ENCODE results near the gene IVNS1ABP. TPM values are rescaled to one million over a fixed set of nuclear protein-coding genes. Genes with fewer than 3 reads are reported as not detected.
A peak's percentile ranks its signal among the peaks of the same experiment; 100 is the strongest.
"Not testable (repeated sequence)": the region's sequence is repeated elsewhere in the genome, so short reads cannot be mapped to it uniquely, and the experiment has no call there.

Gene IVNS1ABP
- total RNA-seq, 1 experiment from 2014 or later, result 72.4 TPM

DNA sequence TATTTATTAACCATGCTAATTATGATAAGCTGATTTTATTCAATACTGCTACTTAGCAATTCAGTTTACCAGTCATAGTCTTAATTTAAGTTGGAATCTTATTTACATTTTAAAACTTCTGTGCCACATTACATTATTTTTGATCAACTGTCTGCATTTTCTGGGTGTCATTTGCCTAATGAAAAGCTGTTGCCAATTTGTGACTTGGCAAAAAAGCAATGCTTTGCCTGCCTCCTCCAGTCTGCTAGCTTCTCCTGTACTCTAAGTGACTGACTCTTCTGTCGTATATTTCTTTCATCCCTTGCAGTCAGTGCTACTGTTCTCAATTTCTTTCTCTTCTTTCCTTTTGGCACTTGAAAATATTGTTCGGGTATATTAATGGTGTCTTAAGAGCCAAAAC, 5.6 kb upstream of the IVNS1ABP start:
- Histone ChIP-seq H3K4me3 (ENCODE audit: low read depth, low read length) (no peak overlapping the region), H3K36me3 (ENCODE audit: control insufficient read depth, insufficient read depth, low read length) (no peaks in the 10 kb centered on the region), H3K9me3 (0 out of 2 replicates have a peak, but pooled peaks cover 4% of the 10 kb centered on the region), H3K4me1 (peaks cover 11% of the 10 kb centered on the region; the same call in 1 of the 2 replicates), H3K27me3 (replicated peaks; ENCODE audit: control insufficient read depth, insufficient read depth, low read length) (no peaks in the 10 kb centered on the region)
- Mint-ChIP-seq H3K27ac (ENCODE audit: unreplicated experiment) (no peak overlapping the region), H3K27me3 (ENCODE audit: insufficient read depth, unreplicated experiment) (no peaks in the 10 kb centered on the region), H3K4me3 (ENCODE audit: unreplicated experiment) (no peak overlapping the region), H3K36me3 (ENCODE audit: insufficient read depth, unreplicated experiment) (peaks cover 4% of the 10 kb centered on the region), H3K9me3 (ENCODE audit: unreplicated experiment) (peaks cover 1% of the 10 kb centered on the region), H3K4me1 (ENCODE audit: low read depth, unreplicated experiment) (peaks cover 8% of the 10 kb centered on the region)
- POLR2A ChIA-PET, result no interaction called here
- intact Hi-C loops (cut with micrococcal nuclease; ENCODE audit: unreplicated experiment), result no loop called here
- no peak for DNase-seq
- CTCF ChIA-PET, result no interaction called here
- BruUV-seq (replicated peaks), result no TSS peak
- TF ChIP-seq, protein P1, sequence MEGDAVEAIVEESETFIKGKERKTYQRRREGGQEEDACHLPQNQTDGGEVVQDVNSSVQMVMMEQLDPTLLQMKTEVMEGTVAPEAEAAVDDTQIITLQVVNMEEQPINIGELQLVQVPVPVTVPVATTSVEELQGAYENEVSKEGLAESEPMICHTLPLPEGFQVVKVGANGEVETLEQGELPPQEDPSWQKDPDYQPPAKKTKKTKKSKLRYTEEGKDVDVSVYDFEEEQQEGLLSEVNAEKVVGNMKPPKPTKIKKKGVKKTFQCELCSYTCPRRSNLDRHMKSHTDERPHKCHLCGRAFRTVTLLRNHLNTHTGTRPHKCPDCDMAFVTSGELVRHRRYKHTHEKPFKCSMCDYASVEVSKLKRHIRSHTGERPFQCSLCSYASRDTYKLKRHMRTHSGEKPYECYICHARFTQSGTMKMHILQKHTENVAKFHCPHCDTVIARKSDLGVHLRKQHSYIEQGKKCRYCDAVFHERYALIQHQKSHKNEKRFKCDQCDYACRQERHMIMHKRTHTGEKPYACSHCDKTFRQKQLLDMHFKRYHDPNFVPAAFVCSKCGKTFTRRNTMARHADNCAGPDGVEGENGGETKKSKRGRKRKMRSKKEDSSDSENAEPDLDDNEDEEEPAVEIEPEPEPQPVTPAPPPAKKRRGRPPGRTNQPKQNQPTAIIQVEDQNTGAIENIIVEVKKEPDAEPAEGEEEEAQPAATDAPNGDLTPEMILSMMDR (IDR thresholded peaks at IDR 0.05; ENCODE audit: insufficient read depth in 1 of 2, low read depth in 1 of 2, low read length in 1 of 2, severe bottlenecking in 1 of 2, unreplicated experiment in 1 of 2), result no peak

DNA sequence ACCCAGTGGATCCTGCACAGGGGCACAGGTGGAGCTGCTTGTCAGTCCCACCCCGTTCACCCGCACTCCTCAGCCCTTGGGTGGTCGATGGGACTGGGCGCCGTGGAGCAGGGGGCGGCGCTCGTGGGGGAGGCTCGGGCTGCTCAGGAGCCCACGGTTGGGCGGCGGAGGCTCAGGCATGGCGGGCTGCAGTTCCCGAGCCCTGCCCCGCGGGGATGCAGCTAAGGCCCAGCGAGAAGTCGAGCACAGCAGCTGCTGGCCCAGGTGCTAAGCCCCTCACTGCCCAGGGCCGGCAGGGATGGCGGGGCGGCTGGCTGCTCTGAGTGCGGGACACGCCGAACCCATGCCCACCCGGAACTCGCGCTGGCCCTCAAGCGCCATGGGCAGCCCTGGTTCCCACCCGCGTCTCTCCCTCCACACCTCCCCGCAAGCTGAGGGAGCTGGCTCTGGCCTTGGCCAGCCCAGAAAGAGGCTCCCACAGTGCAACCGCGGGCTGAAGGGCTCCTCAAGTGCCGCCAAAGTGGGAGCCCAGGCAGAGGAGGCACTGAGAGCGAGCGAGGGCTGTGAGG, 4.7 kb upstream of the IVNS1ABP start:
- H3K36me3 Mint-ChIP-seq (ENCODE audit: insufficient read depth, unreplicated experiment), result peaks cover 13% of the 10 kb centered on the region
- H3K27me3 Mint-ChIP-seq (ENCODE audit: insufficient read depth, unreplicated experiment); intact Hi-C loops (cut with micrococcal nuclease; ENCODE audit: unreplicated experiment); H3K4me3 Mint-ChIP-seq (ENCODE audit: unreplicated experiment); BruUV-seq (replicated peaks); H3K36me3 ChIP-seq (ENCODE audit: control insufficient read depth, insufficient read depth, low read length); H3K27me3 ChIP-seq (replicated peaks; ENCODE audit: control insufficient read depth, insufficient read depth, low read length); POLR2A ChIA-PET; CTCF ChIA-PET; H3K9me3 ChIP-seq; H3K9me3 Mint-ChIP-seq (ENCODE audit: unreplicated experiment); DNase-seq; H3K27ac Mint-ChIP-seq (ENCODE audit: unreplicated experiment); H3K4me3 ChIP-seq (ENCODE audit: low read depth, low read length); H3K4me1 Mint-ChIP-seq (ENCODE audit: low read depth, unreplicated experiment); H3K4me1 ChIP-seq: not testable (repeated sequence)

DNA sequence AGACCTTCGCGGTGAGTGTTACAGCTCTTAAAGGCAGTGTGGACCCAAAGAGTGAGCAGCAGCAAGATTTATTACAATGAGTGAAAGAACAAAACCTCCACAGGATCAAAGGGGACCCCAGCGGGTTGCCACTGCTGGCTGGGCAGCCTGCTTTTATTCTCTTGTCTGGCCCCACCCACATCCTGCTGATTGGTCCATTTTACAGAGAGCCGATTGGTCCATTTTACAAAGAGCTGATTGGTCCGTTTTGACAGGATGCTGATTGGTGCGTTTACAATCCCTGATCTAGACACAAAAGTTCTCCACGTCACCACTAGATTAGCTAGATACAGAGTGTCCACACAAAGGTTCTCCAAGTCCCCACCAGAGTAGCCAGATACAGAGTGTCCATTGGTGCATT, 4.1 kb upstream of the IVNS1ABP start:
- intact Hi-C loops (cut with micrococcal nuclease; ENCODE audit: unreplicated experiment), result not testable (repeated sequence)

DNA sequence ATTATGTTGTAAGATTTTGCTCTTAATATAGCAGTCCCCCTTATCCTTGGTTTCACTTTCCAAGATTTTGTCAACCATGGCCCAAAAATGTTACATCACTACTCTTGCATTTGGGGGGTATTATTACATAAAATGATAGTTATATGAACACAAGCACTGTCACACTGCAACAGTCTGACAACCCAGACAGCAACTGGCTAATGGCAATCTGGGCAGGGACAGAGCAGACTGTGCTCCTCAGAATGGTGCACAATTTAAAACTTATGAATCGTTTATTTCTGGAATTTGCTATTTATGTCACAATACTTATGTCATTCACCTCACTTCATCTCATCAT, 2.1 kb upstream of the IVNS1ABP start:
- Histone ChIP-seq H3K27me3 (replicated peaks; ENCODE audit: control insufficient read depth, insufficient read depth, low read length) (no peaks in the 10 kb centered on the region), H3K4me1 (peaks cover 15% of the 10 kb centered on the region; the same call in 1 of the 2 replicates), H3K9me3 (no peaks in the 10 kb centered on the region), H3K4me3 (ENCODE audit: low read depth, low read length) (no peak overlapping the region), H3K36me3 (ENCODE audit: control insufficient read depth, insufficient read depth, low read length) (no peaks in the 10 kb centered on the region)
- ChIA-PET POLR2A (no interaction called here), CTCF (interaction anchor here (1.0 kb wide), 1 partner anchor 362 kb away, joined by 3 read pairs; no protein-coding TSS in a partner anchor)
- no peak overlapping the region for H3K27ac Mint-ChIP-seq (ENCODE audit: unreplicated experiment)
- TF ChIP-seq, protein P1 (IDR thresholded peaks at IDR 0.05; ENCODE audit: insufficient read depth in 1 of 2, low read depth in 1 of 2, low read length in 1 of 2, severe bottlenecking in 1 of 2, unreplicated experiment in 1 of 2), result no peak
- no peak for DNase-seq
- intact Hi-C loops (cut with micrococcal nuclease; ENCODE audit: unreplicated experiment), result loop anchor here (5.0 to 10.0 kb wide), 2 partner anchors 83 to 114 kb away; no protein-coding TSS in a partner anchor
- H3K4me1 Mint-ChIP-seq (ENCODE audit: low read depth, unreplicated experiment), result peaks cover 9% of the 10 kb centered on the region
- H3K36me3 Mint-ChIP-seq (ENCODE audit: insufficient read depth, unreplicated experiment), result peaks cover 25% of the 10 kb centered on the region
- H3K27me3 Mint-ChIP-seq (ENCODE audit: insufficient read depth, unreplicated experiment), result no peaks in the 10 kb centered on the region
- peak overlapping the region; percentile 93 for H3K4me3 Mint-ChIP-seq (ENCODE audit: unreplicated experiment)
- BruUV-seq (replicated peaks), result no TSS peak
- no peaks in the 10 kb centered on the region for H3K9me3 Mint-ChIP-seq (ENCODE audit: unreplicated experiment)

More for the DNA sequence above, 4.1 kb upstream of the IVNS1ABP start:
- H3K9me3 Mint-ChIP-seq (ENCODE audit: unreplicated experiment); H3K4me3 Mint-ChIP-seq (ENCODE audit: unreplicated experiment); H3K27ac Mint-ChIP-seq (ENCODE audit: unreplicated experiment); H3K4me3 ChIP-seq (ENCODE audit: low read depth, low read length); BruUV-seq (replicated peaks); H3K27me3 Mint-ChIP-seq (ENCODE audit: insufficient read depth, unreplicated experiment); H3K4me1 Mint-ChIP-seq (ENCODE audit: low read depth, unreplicated experiment); H3K4me1 ChIP-seq; H3K36me3 ChIP-seq (ENCODE audit: control insufficient read depth, insufficient read depth, low read length); H3K9me3 ChIP-seq; H3K27me3 ChIP-seq (replicated peaks; ENCODE audit: control insufficient read depth, insufficient read depth, low read length); DNase-seq; CTCF ChIA-PET; POLR2A ChIA-PET: not testable (repeated sequence)
- peaks cover 19% of the 10 kb centered on the region for H3K36me3 Mint-ChIP-seq (ENCODE audit: insufficient read depth, unreplicated experiment)

Measured in Caco-2 (cell line).